PC-3 (cell line): ENCODE results near the gene LYSET. TPM values are rescaled to one million over a fixed set of nuclear protein-coding genes. Genes with fewer than 3 reads are reported as not detected.
A peak's percentile ranks its signal among the peaks of the same experiment; 100 is the strongest.
"Not testable (repeated sequence)": the region's sequence is repeated elsewhere in the genome, so short reads cannot be mapped to it uniquely, and the experiment has no call there.

ENCODE experiments used
- ATAC-seq: fragments of 200-7000 bp; cut with Tn5 transposase; 2 replicates; pipeline ENCODE4 v1.9.1; 2020; ENCODE audit warnings: mild to moderate bottlenecking, moderate library complexity
- BruUV-seq: library from RNA; stranded (reverse); fragments of 400-500 nt; replicated peaks from 2 replicates; lab custom pipeline; 2021; lab: Mats Ljungman, UMichigan
- CTCF ChIA-PET: fragments of 300-600 bp; sonication (Branson Sonifier 250); formaldehyde crosslinking; loops from one replicate; lab custom pipeline; 2022; ENCODE audit warnings: antibody characterized with exemption; lab: Charles Lee
- POLR2A ChIA-PET: fragments of 300-600 bp; sonication (Branson Sonifier 250); formaldehyde crosslinking; loops from one replicate; lab custom pipeline; 2022; ENCODE audit warnings: antibody characterized with exemption; ENCODE audit not compliant: unreplicated experiment; lab: Charles Lee
- DNase-seq: peaks from one replicate; pipeline ENCODE4 v3.0.0-alpha.2; 2015
- H2AFZ ChIP-seq: fragments of 300-600 bp; sonication (generic); 2 replicates; pipeline ENCODE4 v1.6.0; 2016; ENCODE audit warnings: antibody characterized with exemption, low read length
- H3F3A ChIP-seq: fragments of 300-600 bp; sonication (generic); one replicate; pipeline ENCODE4 v1.6.0; 2017; ENCODE audit warnings: antibody characterized with exemption, low read length, control low read depth, mild to moderate bottlenecking; ENCODE audit not compliant: unreplicated experiment
- H3K27ac ChIP-seq: fragments of 300-600 bp; sonication (generic); 2 replicates; pipeline ENCODE4 v1.5.1; 2016; ENCODE audit warnings: mild to moderate bottlenecking, low read length
- H3K27me3 ChIP-seq: fragments of 300-600 bp; sonication (generic); 2 replicates; pipeline ENCODE4 v1.6.1; 2016; ENCODE audit warnings: low read length, mixed read lengths
- H3K36me3 ChIP-seq: fragments of 300-600 bp; sonication (generic); 2 replicates; pipeline ENCODE4 v1.6.1; 2016; ENCODE audit warnings: low read depth, mixed run types, low read length, mixed read lengths
- H3K4me1 ChIP-seq: fragments of 300-600 bp; sonication (generic); 2 replicates; pipeline ENCODE4 v1.5.1; 2016; ENCODE audit warnings: low read length; ENCODE audit not compliant: insufficient read depth
- H3K4me2 ChIP-seq: fragments of 300-600 bp; sonication (generic); 2 replicates; pipeline ENCODE4 v1.6.0; 2016; ENCODE audit warnings: low read length
- H3K4me3 ChIP-seq: fragments of 300-600 bp; sonication (generic); 2 replicates; pipeline ENCODE4 v1.5.1; 2016; ENCODE audit warnings: mild to moderate bottlenecking, low read length, mixed read lengths
- H3K79me2 ChIP-seq: fragments of 300-600 bp; sonication (generic); 2 replicates; pipeline ENCODE4 v1.6.1; 2017; ENCODE audit warnings: low read length, mixed read lengths
- H3K9ac ChIP-seq: fragments of 300-600 bp; sonication (generic); 2 replicates; pipeline ENCODE4 v1.6.0; 2016; ENCODE audit warnings: mild to moderate bottlenecking, low read length
- H3K9me2 ChIP-seq: fragments of 300-600 bp; sonication (generic); replicated peaks from 2 replicates; pipeline ENCODE4 v1.6.1; 2016; ENCODE audit warnings: mixed run types, low read length, mixed read lengths
- H3K9me3 ChIP-seq: fragments of 300-600 bp; sonication (generic); 2 replicates; pipeline ENCODE4 v1.6.1; 2016; ENCODE audit warnings: low read length, mixed read lengths
- H4K20me1 ChIP-seq: fragments of 300-600 bp; sonication (generic); 2 replicates; pipeline ENCODE4 v1.6.1; 2016; ENCODE audit warnings: low read length, mixed read lengths
- CTCF ChIP-seq: fragments of 300-600 bp; sonication (generic); conservative IDR thresholded peaks from 2 replicates; pipeline ENCODE4 v1.5.1; 2017; ENCODE audit warnings: antibody characterized with exemption, low read depth, mild to moderate bottlenecking, low read length
- EZH2 ChIP-seq: fragments of 300-600 bp; sonication (generic); IDR thresholded peaks from one replicate; pipeline ENCODE4 v1.6.1; 2017; ENCODE audit warnings: antibody characterized with exemption, mild to moderate bottlenecking, low read length; ENCODE audit not compliant: unreplicated experiment
- EZH2phosphoT487 ChIP-seq: fragments of 300-600 bp; sonication (generic); IDR thresholded peaks from 2 replicates; pipeline ENCODE4 v1.6.1; 2018; ENCODE audit warnings: mild to moderate bottlenecking, antibody characterized with exemption, low read length, borderline replicate concordance
- intact Hi-C: fragments of 100-400 bp; cut with micrococcal nuclease; formaldehyde crosslinking; loops from 2 replicates; pipeline ENCODE4 v1.9.0; 2023
- total RNA-seq: library from RNA; depleted of rRNA; stranded (reverse); fragments of >200 nt; gene quantifications from 2 replicates; pipeline ENCODE4 v1.2.3, GENCODE V29; 2014; rRNA removed

The LYSET gene
- total RNA-seq, 1 experiment from 2014 or later, result 11.5 TPM

- peak overlapping the region; percentile 50 for H3K27ac ChIP-seq
- H4K20me1 ChIP-seq, result no peaks in the 10 kb centered on the region
- ChIA-PET CTCF (no interaction called here), POLR2A (no interaction called here)
- no peaks in the 10 kb centered on the region for H3K27me3 ChIP-seq
- H3K4me1 ChIP-seq, result peaks cover 29% of the 10 kb centered on the region
- no peak overlapping the region for H3K4me3 ChIP-seq
- TF ChIP-seq EZH2, result no peak
- no peak for TF ChIP-seq CTCF
- TF ChIP-seq EZH2phosphoT487, result no peak
- H3K9ac ChIP-seq, result peak overlapping the region; percentile 45; the same call in 1 of the 2 replicates
- H3K9me2 ChIP-seq, result no peaks in the 10 kb centered on the region
- 0 out of 2 replicates have a peak overlapping the region, but pooled peaks have one; percentile 73 for H3K4me2 ChIP-seq
- intact Hi-C loops, result no loop called here
- H3F3A ChIP-seq, result no peaks in the 10 kb centered on the region
- H3K36me3 ChIP-seq, result peaks cover 4% of the 10 kb centered on the region; the same call in 1 of the 2 replicates
- no peaks in the 10 kb centered on the region for H3K9me3 ChIP-seq
- DNase-seq (no peak), ATAC-seq (no peak)
- H3K79me2 ChIP-seq, result no peaks in the 10 kb centered on the region
- H2AFZ ChIP-seq, result peak overlapping the region; percentile 65; the same call in 1 of the 2 replicates
- BruUV-seq, result no TSS peak
Observed at GRCh38 chr14:93232159-93232558, 47.0 kb downstream of the LYSET start.

- H3K9me2 ChIP-seq, BruUV-seq, ATAC-seq, H3K27ac ChIP-seq, H3K9me3 ChIP-seq, H4K20me1 ChIP-seq, DNase-seq, H3F3A ChIP-seq, POLR2A ChIA-PET, H3K79me2 ChIP-seq, H3K27me3 ChIP-seq, intact Hi-C loops, H3K9ac ChIP-seq, H2AFZ ChIP-seq, H3K4me3 ChIP-seq, H3K4me2 ChIP-seq, H3K36me3 ChIP-seq, CTCF ChIA-PET: not testable (repeated sequence)
- H3K4me1 ChIP-seq, result peaks cover 29% of the 10 kb centered on the region
Observed at GRCh38 chr14:93233078-93233477, 48.0 kb downstream of the LYSET start.

DNA sequence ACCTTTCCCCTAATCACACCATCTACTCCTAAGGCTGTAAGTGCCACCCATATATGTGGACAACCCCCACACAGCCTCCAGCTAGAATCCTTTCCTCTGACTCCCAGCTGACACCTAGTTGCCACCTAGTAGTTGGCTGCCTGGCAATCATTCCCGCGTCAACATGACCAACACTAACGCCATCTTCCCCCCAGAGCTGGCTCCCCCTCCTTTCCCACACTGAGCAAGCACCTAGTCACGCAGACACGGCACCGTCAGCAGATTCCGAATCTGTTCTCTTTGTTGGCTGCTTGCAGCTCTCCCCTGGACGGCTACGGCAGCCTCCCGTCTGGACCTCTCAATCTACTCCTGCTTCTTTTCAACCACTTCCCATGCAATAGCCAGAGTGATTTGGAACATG, 49.7 kb downstream of the LYSET start:
- Histone ChIP-seq H3K9me2 (no peaks in the 10 kb centered on the region), H2AFZ (peak overlapping the region; percentile 32; the same call in 1 of the 2 replicates), H4K20me1 (no peaks in the 10 kb centered on the region), H3K4me3 (peak overlapping the region; percentile 54), H3K9ac (peak overlapping the region; percentile 92), H3K27me3 (no peaks in the 10 kb centered on the region), H3K27ac (peak overlapping the region; percentile 99), H3K79me2 (peaks cover 12% of the 10 kb centered on the region), H3F3A (no peaks in the 10 kb centered on the region), H3K36me3 (no peaks in the 10 kb centered on the region), H3K4me1 (peaks cover 34% of the 10 kb centered on the region), H3K4me2 (peak overlapping the region; percentile 79), H3K9me3 (no peaks in the 10 kb centered on the region)
- DNase-seq, result peak; percentile 94
- CTCF ChIA-PET, result interaction anchor here (0.7 kb wide), 1 partner anchor 302 kb away, joined by 3 read pairs; no protein-coding TSS in a partner anchor
- TF ChIP-seq CTCF (no peak), EZH2 (no peak), EZH2phosphoT487 (no peak)
- POLR2A ChIA-PET, result interaction anchor here (0.6 kb wide), 1 partner anchor 16 kb away, joined by 3 read pairs; no protein-coding TSS in a partner anchor
- intact Hi-C loops, result loop anchor here (1.0 to 2.0 kb wide), 4 partner anchors 25 to 385 kb away; partner anchors contain the start of gene BTBD7
- BruUV-seq, result no TSS peak
- peak; percentile 85 for ATAC-seq

Other genes starting within 250 kb of the LYSET start
- gene ITPK1, start 69.4 kb upstream of the LYSET start, total RNA-seq, result 66.2 and 81.1 TPM in 2 replicates
- gene MOAP1, start 420 bp upstream of the LYSET start, total RNA-seq, result 10.3 and 15.6 TPM in 2 replicates
- gene GON7, start 21.7 kb downstream of the LYSET start, total RNA-seq, result 33.5 and 45.4 TPM in 2 replicates
- 61.1 and 61.3 TPM in 2 replicates for gene UBR7, start 21.9 kb downstream of the LYSET start, total RNA-seq
- gene BTBD7, start 147.7 kb downstream of the LYSET start, total RNA-seq, result 23.2 and 29.8 TPM in 2 replicates
- gene COX8C, start 161.9 kb downstream of the LYSET start, total RNA-seq, result not detected in 2 replicates
- gene UNC79, start 245.6 kb downstream of the LYSET start, total RNA-seq, result not detected in 2 replicates